Activated B cell treated with CpG ODN at 0.5 μM for 24 hours (primary cell): ENCODE data around the gene MTERF4. TPM values are rescaled to one million over a fixed set of nuclear protein-coding genes. Genes with fewer than 3 reads are reported as not detected.

Source experiments
- ATAC-seq: fragments of 200-7000 bp; cut with Tn5 transposase; one replicate; pipeline ENCODE4 v1.10.0; 2021; ENCODE audit warnings: low read depth, mild to moderate bottlenecking, moderate library complexity
- CTCF ChIA-PET: fragments of 350-600 bp; sonication (Branson Sonifier 250); formaldehyde crosslinking; loops from one replicate; lab custom pipeline; 2021; ENCODE audit warnings: antibody characterized with exemption; lab: Charles Lee
- POLR2A ChIA-PET: fragments of 350-600 bp; sonication (Branson Sonifier 250); formaldehyde crosslinking; loops from one replicate; lab custom pipeline; 2021; ENCODE audit warnings: antibody characterized with exemption; lab: Charles Lee
- DNase-seq: peaks from one replicate; pipeline ENCODE4 v3.0.0; 2022
- H3K27ac Mint-ChIP-seq: one replicate; pipeline ENCODE4 v1.8.0; 2020; ENCODE audit warnings: mixed read lengths
- H3K27me3 Mint-ChIP-seq: one replicate; pipeline ENCODE4 v1.8.0; 2021; ENCODE audit warnings: mixed read lengths
- H3K36me3 Mint-ChIP-seq: one replicate; pipeline ENCODE4 v1.8.0; 2021; ENCODE audit warnings: low read depth, mixed read lengths
- H3K4me1 Mint-ChIP-seq: one replicate; pipeline ENCODE4 v1.8.0; 2021; ENCODE audit warnings: mixed read lengths
- H3K4me3 Mint-ChIP-seq: one replicate; pipeline ENCODE4 v1.8.0; 2020; ENCODE audit warnings: mild to moderate bottlenecking, mixed read lengths
- H3K9me3 Mint-ChIP-seq: one replicate; pipeline ENCODE4 v1.8.0; 2020; ENCODE audit warnings: mixed read lengths
- intact Hi-C: fragments of 100-400 bp; cut with micrococcal nuclease; formaldehyde crosslinking; loops from one replicate; pipeline ENCODE4 v1.15.1; 2024
- total RNA-seq: library from RNA; stranded (reverse); gene quantifications from 2 replicates; pipeline ENCODE4 v1.2.3, GENCODE V29; 2022
- TF ChIP-seq, protein P1 (sequence below): fragments of 200-600 bp; IDR thresholded peaks from one replicate; pipeline ENCODE4 v1.8.0; 2022; ENCODE audit warnings: antibody characterized with exemption, mild to moderate bottlenecking

Gene MTERF4
- total RNA-seq, 1 donor from 2014 or later = 122 TPM

DNA sequence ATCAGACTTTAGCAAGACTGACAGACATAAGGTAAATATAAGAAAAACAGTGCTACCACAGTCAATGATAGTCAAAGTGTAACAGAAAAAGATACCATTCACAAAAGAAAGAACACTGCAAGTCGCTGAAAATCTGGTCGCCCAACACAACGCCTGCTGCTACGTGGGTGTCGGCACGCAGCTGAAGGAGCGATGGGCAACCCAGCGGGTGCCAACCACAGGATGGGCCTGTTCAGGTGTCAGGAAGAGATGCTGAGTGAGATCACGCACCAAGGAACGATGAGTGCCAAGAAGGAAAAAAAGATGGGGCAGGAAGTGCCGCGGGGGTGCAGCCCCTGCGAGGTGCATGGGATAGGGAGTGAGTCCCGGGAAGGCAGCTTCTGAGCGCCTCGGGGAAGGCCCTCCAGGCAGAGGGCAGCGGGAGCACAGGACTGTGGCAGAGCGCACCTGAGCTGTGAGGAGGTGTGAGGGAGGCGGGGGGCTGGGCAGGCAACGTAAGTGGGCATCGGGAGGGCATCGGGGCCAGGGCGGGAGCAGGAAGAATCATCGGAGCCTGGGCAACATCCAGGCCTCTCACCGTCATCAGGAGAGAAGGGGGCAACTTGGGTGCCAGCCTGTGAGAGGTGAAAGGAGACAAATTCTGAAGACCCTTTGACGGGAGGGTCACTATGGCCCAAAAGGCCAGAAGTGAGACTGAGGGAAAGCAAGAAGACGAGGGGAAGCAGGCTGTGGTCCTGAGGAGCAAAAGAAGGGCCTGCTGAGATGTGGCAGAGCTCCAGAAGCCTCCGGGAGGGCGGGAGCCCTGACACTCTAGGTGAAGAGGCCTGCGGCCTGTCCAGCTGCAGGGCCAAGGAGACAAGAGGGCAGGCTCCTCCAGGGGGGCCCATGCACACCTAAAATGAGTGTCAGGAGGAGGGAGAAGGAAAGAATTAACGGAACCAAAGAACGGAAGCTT is 14.8 kb upstream of the MTERF4 start:
- Mint-ChIP-seq H3K27me3 (no peaks in the 10 kb centered on the region), H3K4me1 (peaks cover 15% of the 10 kb centered on the region), H3K4me3 (no peak overlapping the region), H3K9me3 (peaks cover 9% of the 10 kb centered on the region), H3K27ac (no peak overlapping the region), H3K36me3 (peaks cover 72% of the 10 kb centered on the region)
- CTCF ChIA-PET = no interaction called here
- POLR2A ChIA-PET = no interaction called here
- TF ChIP-seq, protein P1, sequence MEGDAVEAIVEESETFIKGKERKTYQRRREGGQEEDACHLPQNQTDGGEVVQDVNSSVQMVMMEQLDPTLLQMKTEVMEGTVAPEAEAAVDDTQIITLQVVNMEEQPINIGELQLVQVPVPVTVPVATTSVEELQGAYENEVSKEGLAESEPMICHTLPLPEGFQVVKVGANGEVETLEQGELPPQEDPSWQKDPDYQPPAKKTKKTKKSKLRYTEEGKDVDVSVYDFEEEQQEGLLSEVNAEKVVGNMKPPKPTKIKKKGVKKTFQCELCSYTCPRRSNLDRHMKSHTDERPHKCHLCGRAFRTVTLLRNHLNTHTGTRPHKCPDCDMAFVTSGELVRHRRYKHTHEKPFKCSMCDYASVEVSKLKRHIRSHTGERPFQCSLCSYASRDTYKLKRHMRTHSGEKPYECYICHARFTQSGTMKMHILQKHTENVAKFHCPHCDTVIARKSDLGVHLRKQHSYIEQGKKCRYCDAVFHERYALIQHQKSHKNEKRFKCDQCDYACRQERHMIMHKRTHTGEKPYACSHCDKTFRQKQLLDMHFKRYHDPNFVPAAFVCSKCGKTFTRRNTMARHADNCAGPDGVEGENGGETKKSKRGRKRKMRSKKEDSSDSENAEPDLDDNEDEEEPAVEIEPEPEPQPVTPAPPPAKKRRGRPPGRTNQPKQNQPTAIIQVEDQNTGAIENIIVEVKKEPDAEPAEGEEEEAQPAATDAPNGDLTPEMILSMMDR = no peak
- ATAC-seq (no peak), DNase-seq (no peak)
- intact Hi-C loops = no loop called here

GRCh38 chr2:241115361-241115760 is 13.3 kb upstream of the MTERF4 start:
- Mint-ChIP-seq H3K27ac (no peak overlapping the region), H3K36me3 (peaks cover 62% of the 10 kb centered on the region), H3K4me3 (no peak overlapping the region), H3K4me1 (peaks cover 28% of the 10 kb centered on the region), H3K9me3 (peaks cover 1% of the 10 kb centered on the region), H3K27me3 (no peaks in the 10 kb centered on the region)
- intact Hi-C loops = no loop called here
- ChIA-PET CTCF (no interaction called here), POLR2A (no interaction called here)
- no peak for ATAC-seq
- TF ChIP-seq, protein P1 = no peak
- no peak for DNase-seq

GRCh38 chr2:241114836-241115235 is 12.7 kb upstream of the MTERF4 start:
- intact Hi-C loops = no loop called here
- TF ChIP-seq, protein P1 = no peak
- no peak for DNase-seq
- Mint-ChIP-seq H3K9me3 (no peaks in the 10 kb centered on the region), H3K27ac (no peak overlapping the region), H3K4me3 (no peak overlapping the region), H3K27me3 (no peaks in the 10 kb centered on the region), H3K4me1 (peaks cover 32% of the 10 kb centered on the region), H3K36me3 (peaks cover 60% of the 10 kb centered on the region)
- ATAC-seq = no peak
- CTCF ChIA-PET = no interaction called here
- POLR2A ChIA-PET = no interaction called here

DNA sequence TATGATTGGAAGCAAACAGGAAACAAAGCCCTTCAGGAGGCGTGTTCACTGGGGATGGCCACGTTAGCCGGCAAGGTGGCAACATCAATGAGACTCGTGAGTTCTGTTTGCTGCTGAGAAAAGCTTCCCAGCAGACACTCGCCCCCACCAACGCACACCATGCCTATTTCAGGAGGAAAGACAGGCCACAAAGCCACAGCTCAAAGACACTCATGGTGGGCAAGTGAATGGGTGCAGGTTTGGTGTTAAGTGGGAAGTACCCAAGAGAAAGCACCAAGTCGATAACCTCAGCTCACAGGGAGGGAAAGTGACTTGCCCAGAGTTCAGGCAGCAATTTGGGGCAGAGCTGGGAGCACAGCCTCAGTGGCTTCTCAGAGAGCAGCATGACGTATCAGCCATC is 10.5 kb upstream of the MTERF4 start:
- Mint-ChIP-seq H3K27ac (peak overlapping the region; percentile 94), H3K4me1 (peaks cover 53% of the 10 kb centered on the region), H3K9me3 (no peaks in the 10 kb centered on the region), H3K27me3 (no peaks in the 10 kb centered on the region), H3K36me3 (peaks cover 54% of the 10 kb centered on the region), H3K4me3 (peak overlapping the region; percentile 37)
- DNase-seq = no peak
- ATAC-seq = no peak
- intact Hi-C loops = no loop called here
- POLR2A ChIA-PET = interaction anchor here (0.6 to 6.9 kb wide), 4 partner anchors 11 to 486 kb away, joined by 4 to 142 read pairs (median 95); partner anchors contain the start of genes MTERF4, PASK and PPP1R7
- CTCF ChIA-PET = interaction anchor here (1.4 kb wide), 1 partner anchor 37 kb away, joined by 4 read pairs; the partner anchor contains the start of gene PASK
- TF ChIP-seq, protein P1 = no peak

- DNase-seq (no peak), ATAC-seq (no peak)
- ChIA-PET CTCF (interaction anchor here (1.4 kb wide), 1 partner anchor 37 kb away, joined by 4 read pairs; the partner anchor contains the start of gene PASK), POLR2A (interaction anchor here (0.6 to 6.9 kb wide), 4 partner anchors 10 to 486 kb away, joined by 4 to 142 read pairs (median 95); partner anchors contain the start of genes MTERF4, PASK and PPP1R7)
- H3K27ac Mint-ChIP-seq = peak overlapping the region; percentile 94
- H3K4me1 Mint-ChIP-seq = peaks cover 53% of the 10 kb centered on the region
- intact Hi-C loops = no loop called here
- no peaks in the 10 kb centered on the region for H3K9me3 Mint-ChIP-seq
- TF ChIP-seq, protein P1 = no peak
- H3K27me3 Mint-ChIP-seq = no peaks in the 10 kb centered on the region
- H3K36me3 Mint-ChIP-seq = peaks cover 49% of the 10 kb centered on the region
- H3K4me3 Mint-ChIP-seq = peak overlapping the region; percentile 48
These were observed 10.0 kb upstream of the MTERF4 start for GRCh38 chr2:241112046-241112445.
